Peyer's patch (tissue), 4 donors: ENCODE results near the gene SYNJ1. TPM values are rescaled to one million over a fixed set of nuclear protein-coding genes. Genes with fewer than 3 reads are reported as not detected.

Experiments used
- DNase-seq, 3 donors: peaks; one replicate each; pipeline ENCODE4 v3.0.0-alpha.2; 2017 to 2019
- H3K27ac ChIP-seq, 4 donors: fragments of 200-600 bp; sonication (generic); one replicate each; pipeline ENCODE4 v1.5.1; 2016 to 2019
- H3K27me3 ChIP-seq, 2 donors: fragments of 200-600 bp; sonication (generic); one replicate each; pipeline ENCODE4 v1.5.1; 2019
- H3K36me3 ChIP-seq, 3 donors: fragments of 200-600 bp; sonication (generic); one replicate each; pipeline ENCODE4 v1.5.1; 2016 to 2019
- H3K4me1 ChIP-seq, 4 donors: fragments of 200-600 bp; sonication (generic); one replicate each; pipeline ENCODE4 v1.5.1; 2016 to 2019
- H3K4me3 ChIP-seq, 4 donors: fragments of 200-600 bp; sonication (generic); 1 replicate in 3 of 4; 2 replicates in 1 of 4; pipeline ENCODE4 v1.5.1; 2016 to 2019; ENCODE audit warnings: mild to moderate bottlenecking in 1 of 4
- H3K9me3 ChIP-seq, 4 donors: fragments of 200-600 bp; sonication (generic); one replicate each; pipeline ENCODE4 v1.5.1; 2016 to 2019; ENCODE audit warnings: mild to moderate bottlenecking in 1 of 4
- CTCF ChIP-seq, 6 experiments: fragments of 450-650 bp in 4 of 6; fragments of 200-600 bp in 2 of 6; sonication (generic) in 1 of 6; IDR thresholded peaks; one replicate each; pipeline ENCODE4 v1.5.1; 2017 to 2019; ENCODE audit warnings: antibody characterized with exemption in 6 of 6, mild to moderate bottlenecking in 3 of 6, moderate library complexity in 1 of 6
- POLR2A ChIP-seq, 2 donors: fragments of 450-650 bp; IDR thresholded peaks; one replicate each; pipeline ENCODE4 v1.5.1; 2017; ENCODE audit warnings: antibody characterized with exemption in 2 of 2, mild to moderate bottlenecking in 2 of 2, moderate library complexity in 2 of 2
- total RNA-seq, 4 donors: library from RNA; depleted of rRNA; stranded (reverse); fragments of >200 nt; gene quantifications; one replicate each; pipeline ENCODE4 v1.1.0, GENCODE V29; 2016

The SYNJ1 gene
- total RNA-seq, 4 donors from 2014 or later: 13.5 to 45.4 (median 16.1) TPM

- Histone ChIP-seq H3K27me3 (no peaks in the 10 kb centered on the region), H3K27ac (no peak overlapping the region), H3K36me3 (peaks cover 0 to 24% (median 0%) of the 10 kb centered on the region in 3 donors), H3K4me3 (no peak overlapping the region), H3K9me3 (no peaks in the 10 kb centered on the region), H3K4me1 (peaks cover 0 to 1% (median 0%) of the 10 kb centered on the region in 4 donors)
- TF ChIP-seq CTCF (IDR thresholded peaks at IDR 0.05) (no peak), POLR2A (IDR thresholded peaks at IDR 0.05) (no peak)
- DNase-seq: no peak
Measured at GRCh38 chr21:32693581-32693980, 34.2 kb downstream of the SYNJ1 start.

- peaks cover 0 to 41% (median 0%) of the 10 kb centered on the region in 3 donors for H3K36me3 ChIP-seq
- no peak for TF ChIP-seq POLR2A (IDR thresholded peaks at IDR 0.05)
- no peak for TF ChIP-seq CTCF (IDR thresholded peaks at IDR 0.05)
- no peak overlapping the region for H3K4me3 ChIP-seq
Measured at GRCh38 chr21:32690085-32690484, 37.7 kb downstream of the SYNJ1 start.

GRCh38 chr21:32687643-32688345 is 40.0 kb downstream of the SYNJ1 start:
- Histone ChIP-seq H3K4me3 (no peak overlapping the region), H3K4me1 (peaks cover 0 to 8% (median 0%) of the 10 kb centered on the region in 4 donors), H3K9me3 (no peaks in the 10 kb centered on the region), H3K27me3 (no peaks in the 10 kb centered on the region), H3K27ac (no peak overlapping the region), H3K36me3 (peaks cover 0 to 40% (median 0%) of the 10 kb centered on the region in 3 donors)
- no peak for DNase-seq
- TF ChIP-seq POLR2A (IDR thresholded peaks at IDR 0.05) (no peak), CTCF (IDR thresholded peaks at IDR 0.05) (peak in 1 of 6 experiments; percentile 9)

More at GRCh38 chr21:32690085-32690484, 37.7 kb downstream of the SYNJ1 start:
- no peak for DNase-seq
- no peaks in the 10 kb centered on the region for H3K9me3 ChIP-seq
- H3K27me3 ChIP-seq: no peaks in the 10 kb centered on the region
- no peak overlapping the region for H3K27ac ChIP-seq
- no peaks in the 10 kb centered on the region for H3K4me1 ChIP-seq

GRCh38 chr21:32682696-32683474 is 44.9 kb downstream of the SYNJ1 start:
- no peaks in the 10 kb centered on the region for H3K27me3 ChIP-seq
- peak overlapping the region in 2 of 4 donors; percentile 33 to 35 for H3K4me3 ChIP-seq
- no peak for DNase-seq
- peaks cover 0 to 21% (median 0%) of the 10 kb centered on the region in 3 donors for H3K36me3 ChIP-seq
- TF ChIP-seq CTCF (IDR thresholded peaks at IDR 0.05) (no peak), POLR2A (IDR thresholded peaks at IDR 0.05) (no peak)
- H3K27ac ChIP-seq: peak overlapping the region in 1 of 4 donors; percentile 21
- no peaks in the 10 kb centered on the region for H3K9me3 ChIP-seq
- H3K4me1 ChIP-seq: peaks cover 0 to 15% (median 0%) of the 10 kb centered on the region in 4 donors

- H3K36me3 ChIP-seq: peaks cover 0 to 25% (median 0%) of the 10 kb centered on the region in 3 donors
Measured at GRCh38 chr21:32674731-32675130, 53.1 kb downstream of the SYNJ1 start.

More at GRCh38 chr21:32674731-32675130, 53.1 kb downstream of the SYNJ1 start:
- TF ChIP-seq CTCF (IDR thresholded peaks at IDR 0.05) (no peak), POLR2A (IDR thresholded peaks at IDR 0.05) (no peak)
- DNase-seq: no peak
- no peak overlapping the region for H3K4me3 ChIP-seq
- H3K27ac ChIP-seq: no peak overlapping the region
- H3K4me1 ChIP-seq: no peaks in the 10 kb centered on the region
- H3K27me3 ChIP-seq: no peaks in the 10 kb centered on the region
- H3K9me3 ChIP-seq: no peaks in the 10 kb centered on the region
